Amniotic stem cell (primary cell): Measurements from ENCODE around the gene CDK5RAP1.
"Not testable (repeated sequence)": the region's sequence is repeated elsewhere in the genome, so short reads cannot be mapped to it uniquely, and the experiment has no call there.

ENCODE experiments used
- DNase-seq: peaks from one replicate; lab custom pipeline; 2025; lab: John Stamatoyannopoulos, UW

CDK5RAP1 gene

GRCh38 chr20:33419140-33419974, 18.0 kb upstream of the CDK5RAP1 start:
- DNase-seq: no peak

- DNase-seq: no peak
These were observed 16.7 kb upstream of the CDK5RAP1 start for GRCh38 chr20:33418033-33418432.

- DNase-seq: no peak
These were observed 14.6 kb upstream of the CDK5RAP1 start for GRCh38 chr20:33415948-33416347.

GRCh38 chr20:33412484-33412838, 11.1 kb upstream of the CDK5RAP1 start:
- no peak for DNase-seq

- no peak for DNase-seq
These were observed 10.6 kb upstream of the CDK5RAP1 start for GRCh38 chr20:33411711-33412483.

- DNase-seq: no peak
These were observed 9.9 kb upstream of the CDK5RAP1 start for GRCh38 chr20:33411242-33411641.

- DNase-seq: no peak
These were observed 8.9 kb upstream of the CDK5RAP1 start for GRCh38 chr20:33410081-33410742.

- DNase-seq: no peak
These were observed 7.7 kb upstream of the CDK5RAP1 start for GRCh38 chr20:33408716-33409654.

- DNase-seq: no peak
These were observed 7.0 kb upstream of the CDK5RAP1 start for GRCh38 chr20:33408313-33408712.

GRCh38 chr20:33407796-33408195, 6.5 kb upstream of the CDK5RAP1 start:
- DNase-seq: no peak

GRCh38 chr20:33407251-33407650, 5.9 kb upstream of the CDK5RAP1 start:
- DNase-seq: no peak

GRCh38 chr20:33404281-33404680, 3.0 kb upstream of the CDK5RAP1 start:
- no peak for DNase-seq

- DNase-seq: no peak
These were observed 626 bp upstream of the CDK5RAP1 start for GRCh38 chr20:33401921-33402369.

- DNase-seq: no peak
These were observed 521 bp downstream of the CDK5RAP1 start for GRCh38 chr20:33400812-33401183.

GRCh38 chr20:33399924-33400323, 1.4 kb downstream of the CDK5RAP1 start:
- no peak for DNase-seq

- no peak for DNase-seq
These were observed 6.6 kb downstream of the CDK5RAP1 start for GRCh38 chr20:33394718-33395117.

- no peak for DNase-seq
These were observed 7.7 kb downstream of the CDK5RAP1 start for GRCh38 chr20:33393609-33394008.

- peak; percentile 22 for DNase-seq
These were observed 9.4 kb downstream of the CDK5RAP1 start for GRCh38 chr20:33391722-33392415.

GRCh38 chr20:33389326-33389725, 12.0 kb downstream of the CDK5RAP1 start:
- not testable (repeated sequence) for DNase-seq

- no peak for DNase-seq
These were observed 13.1 kb downstream of the CDK5RAP1 start for GRCh38 chr20:33388268-33388667.

GRCh38 chr20:33387177-33387576, 14.1 kb downstream of the CDK5RAP1 start:
- DNase-seq: no peak
